Muscle of leg (tissue), 11 donors: Measurements from ENCODE around the gene TRIM24. TPM values are rescaled to one million over a fixed set of nuclear protein-coding genes. Genes with fewer than 3 reads are reported as not detected.

Source experiments
- DNase-seq: peaks from one replicate; pipeline ENCODE4 v3.0.0; 2013
- H3K27ac ChIP-seq: one replicate; pipeline ENCODE4 v1.5.1; 2013; ENCODE audit warnings: mild to moderate bottlenecking, low read length, control low read depth
- H3K27me3 ChIP-seq: one replicate; pipeline ENCODE4 v1.6.1; 2013; ENCODE audit warnings: low read length; ENCODE audit not compliant: control insufficient read depth, insufficient read depth
- H3K36me3 ChIP-seq: one replicate; pipeline ENCODE4 v1.6.1; 2013; ENCODE audit warnings: low read length; ENCODE audit not compliant: control insufficient read depth, insufficient read depth
- H3K4me1 ChIP-seq: one replicate; pipeline ENCODE4 v1.6.1; 2013; ENCODE audit warnings: low read length; ENCODE audit not compliant: control insufficient read depth, insufficient read depth
- H3K4me3 ChIP-seq: one replicate; pipeline ENCODE4 v1.5.1; 2013; ENCODE audit warnings: low read length, control low read depth
- H3K9me3 ChIP-seq: replicated peaks from 2 replicates; pipeline ENCODE4 v1.6.1; 2013; ENCODE audit warnings: low read depth, low read length; ENCODE audit not compliant: control insufficient read depth
- WGBS: methylation state at CpG from one replicate; pipeline ENCODE4 v1.1.5; 2013; ENCODE audit warnings: missing lambda C conversion rate; ENCODE audit not compliant: insufficient coverage; 5-methylcytosine and 5-hydroxymethylcytosine counted together
- polyA plus RNA-seq, 8 donors: library from polyadenylated mRNA; unstranded; fragments of 120-200 nt; gene quantifications; one replicate each; pipeline versions ENCODE4 v1.2.1 to v1.2.3, GENCODE V29; 2013; ENCODE audit warnings: inconsistent platforms in 1 of 8, low replicate concordance in 1 of 8; ENCODE audit not compliant: insufficient read length in 8 of 8, insufficient read depth in 1 of 8
- total RNA-seq: library from RNA; stranded (reverse); fragments of 120-200 nt; gene quantifications from one replicate; pipeline ENCODE4 v1.2.4, GENCODE V29; 2013

The TRIM24 gene
- total and polyA plus RNA-seq, 9 donors = 13.7 to 27.9 (median 23.1) TPM

GRCh38 chr7:138565451-138566114 lies 105.5 kb downstream of the TRIM24 start:
- Histone ChIP-seq H3K36me3 (peaks cover 63% of the 10 kb centered on the region), H3K27ac (no peak overlapping the region), H3K9me3 (peaks cover 52% of the 10 kb centered on the region), H3K4me3 (no peak overlapping the region), H3K4me1 (no peaks in the 10 kb centered on the region), H3K27me3 (no peaks in the 10 kb centered on the region)
- WGBS = 97% methylated on average over 5 of the region's 8 CpGs
- DNase-seq = no peak

DNA sequence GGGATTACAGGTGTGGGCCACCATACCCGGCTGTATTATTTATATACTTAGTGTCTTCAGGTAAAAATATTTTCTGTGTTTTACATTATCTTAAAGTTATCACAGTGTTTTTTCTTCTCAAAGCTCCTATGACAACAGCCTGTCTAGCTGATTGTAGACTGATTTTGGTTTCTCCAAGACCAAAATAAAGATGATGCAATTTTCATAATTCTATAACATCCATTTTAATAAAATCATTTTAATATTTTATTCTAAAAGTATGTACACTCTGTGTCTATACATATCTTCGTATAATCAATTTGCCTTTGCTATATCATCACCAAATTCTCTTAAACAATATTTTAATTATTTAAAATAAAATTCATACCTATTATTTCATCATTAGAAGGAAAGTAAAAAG lies 108.6 kb downstream of the TRIM24 start:
- WGBS = no CpG with 5 or more reads among the region's 2 CpGs
- Histone ChIP-seq H3K27ac (no peak overlapping the region), H3K4me1 (no peaks in the 10 kb centered on the region), H3K27me3 (no peaks in the 10 kb centered on the region), H3K4me3 (no peak overlapping the region), H3K9me3 (peaks cover 26% of the 10 kb centered on the region), H3K36me3 (peaks cover 38% of the 10 kb centered on the region)
- DNase-seq = no peak

DNA sequence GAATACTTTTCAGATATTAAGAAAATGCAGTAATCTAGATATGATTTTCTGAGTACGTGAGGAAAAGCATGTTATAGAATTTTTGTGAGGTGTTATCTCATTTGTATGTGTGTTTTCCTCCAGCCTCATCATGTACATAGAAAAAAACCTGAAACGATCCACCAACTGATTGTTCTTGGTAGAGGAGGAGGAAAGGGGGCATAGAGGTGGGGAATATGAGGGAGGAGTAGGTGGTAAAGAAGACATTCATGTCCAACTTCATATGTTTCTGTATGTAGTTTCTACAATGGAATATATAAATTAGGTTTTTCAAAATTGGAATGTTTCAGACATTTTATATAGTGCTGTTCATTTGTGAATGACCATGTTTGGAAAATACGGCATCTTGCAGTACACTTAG lies 109.4 kb downstream of the TRIM24 start:
- no peak for DNase-seq
- H3K27me3 ChIP-seq = no peaks in the 10 kb centered on the region
- H3K4me3 ChIP-seq = no peak overlapping the region
- no CpG with 5 or more reads among the region's 3 CpGs for WGBS
- H3K4me1 ChIP-seq = no peaks in the 10 kb centered on the region
- no peak overlapping the region for H3K27ac ChIP-seq
- peaks cover 33% of the 10 kb centered on the region for H3K36me3 ChIP-seq
- H3K9me3 ChIP-seq = peaks cover 19% of the 10 kb centered on the region

DNA sequence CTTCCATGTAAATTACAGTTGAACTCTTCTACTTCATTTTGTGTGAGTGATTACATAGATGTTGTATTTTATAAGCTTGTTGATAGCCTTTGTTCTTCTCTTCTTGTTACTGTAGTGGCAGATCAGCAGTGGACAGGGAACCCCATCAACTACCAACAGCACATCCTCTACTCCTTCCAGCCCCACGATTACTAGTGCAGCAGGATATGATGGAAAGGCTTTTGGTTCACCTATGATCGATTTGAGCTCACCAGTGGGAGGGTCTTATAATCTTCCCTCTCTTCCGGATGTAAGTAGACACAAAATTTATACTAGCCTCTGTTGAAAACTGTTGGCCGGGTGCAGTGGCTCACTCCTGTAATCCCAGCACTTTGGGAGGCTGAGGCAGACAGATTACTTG lies 110.7 kb downstream of the TRIM24 start:
- Histone ChIP-seq H3K27ac (no peak overlapping the region), H3K27me3 (no peaks in the 10 kb centered on the region), H3K4me1 (no peaks in the 10 kb centered on the region), H3K9me3 (peaks cover 7% of the 10 kb centered on the region), H3K4me3 (no peak overlapping the region), H3K36me3 (peaks cover 23% of the 10 kb centered on the region)
- DNase-seq = no peak
- no CpG with 5 or more reads among the region's 4 CpGs for WGBS

GRCh38 chr7:138573741-138574140 lies 113.7 kb downstream of the TRIM24 start:
- peaks cover 15% of the 10 kb centered on the region for H3K36me3 ChIP-seq
- WGBS = 100% methylated on average over 1 of the region's 4 CpGs
- DNase-seq = no peak

GRCh38 chr7:138575897-138576428 lies 115.9 kb downstream of the TRIM24 start:
- DNase-seq = no peak
- Histone ChIP-seq H3K36me3 (peaks cover 20% of the 10 kb centered on the region), H3K27ac (no peak overlapping the region), H3K9me3 (no peaks in the 10 kb centered on the region), H3K4me3 (no peak overlapping the region), H3K27me3 (no peaks in the 10 kb centered on the region), H3K4me1 (no peaks in the 10 kb centered on the region)
- WGBS = 100% methylated on average over 1 of the region's 5 CpGs

More at GRCh38 chr7:138573741-138574140, 113.7 kb downstream of the TRIM24 start:
- no peak overlapping the region for H3K4me3 ChIP-seq
- H3K27me3 ChIP-seq = no peaks in the 10 kb centered on the region
- no peaks in the 10 kb centered on the region for H3K4me1 ChIP-seq
- H3K9me3 ChIP-seq = no peaks in the 10 kb centered on the region
- H3K27ac ChIP-seq = no peak overlapping the region

DNA sequence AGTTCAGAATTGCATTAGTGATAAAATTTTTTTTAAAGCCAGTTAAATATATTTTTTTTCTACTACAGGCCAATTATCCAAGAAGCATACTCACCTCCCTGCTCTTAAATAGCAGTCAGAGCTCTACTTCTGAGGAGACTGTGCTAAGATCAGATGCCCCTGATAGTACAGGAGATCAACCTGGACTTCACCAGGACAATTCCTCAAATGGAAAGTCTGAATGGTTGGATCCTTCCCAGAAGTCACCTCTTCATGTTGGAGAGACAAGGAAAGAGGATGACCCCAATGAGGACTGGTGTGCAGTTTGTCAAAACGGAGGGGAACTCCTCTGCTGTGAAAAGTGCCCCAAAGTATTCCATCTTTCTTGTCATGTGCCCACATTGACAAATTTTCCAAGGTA lies 119.1 kb downstream of the TRIM24 start:
- Histone ChIP-seq H3K36me3 (peaks cover 20% of the 10 kb centered on the region), H3K9me3 (no peaks in the 10 kb centered on the region)
- WGBS = no CpG with 5 or more reads among the region's 1 CpG

DNA sequence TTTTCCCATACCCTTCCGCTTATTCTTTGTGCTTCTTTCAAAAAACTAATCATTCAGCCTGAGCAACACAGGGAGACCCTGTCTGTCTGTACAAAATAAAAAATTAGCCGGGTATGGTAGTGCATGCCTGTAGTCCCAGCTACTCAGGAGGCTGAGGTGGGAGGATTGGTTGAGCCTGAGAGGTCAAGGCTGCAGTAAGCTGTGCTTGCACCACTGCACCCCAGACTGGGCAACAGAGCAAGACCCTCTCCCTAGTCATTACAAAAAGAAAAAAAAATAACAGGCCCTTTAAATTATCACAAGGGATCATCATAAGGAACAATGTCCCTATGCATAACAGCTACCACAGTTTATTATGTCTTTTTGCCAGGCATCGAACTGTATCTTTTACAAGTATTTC lies 119.6 kb downstream of the TRIM24 start:
- Histone ChIP-seq H3K4me3 (no peak overlapping the region), H3K36me3 (peaks cover 20% of the 10 kb centered on the region), H3K27ac (no peak overlapping the region), H3K9me3 (no peaks in the 10 kb centered on the region), H3K27me3 (no peaks in the 10 kb centered on the region), H3K4me1 (no peaks in the 10 kb centered on the region)
- no peak for DNase-seq
- WGBS = 100% methylated on average over 2 of the region's 3 CpGs

More for the DNA sequence above, 119.1 kb downstream of the TRIM24 start:
- no peak for DNase-seq
- Histone ChIP-seq H3K27ac (no peak overlapping the region), H3K4me3 (no peak overlapping the region), H3K27me3 (no peaks in the 10 kb centered on the region), H3K4me1 (no peaks in the 10 kb centered on the region)

GRCh38 chr7:138581065-138581464 lies 121.0 kb downstream of the TRIM24 start:
- H3K9me3 ChIP-seq = no peaks in the 10 kb centered on the region
- 100% methylated on average over 1 of the region's 4 CpGs for WGBS
- H3K27ac ChIP-seq = no peak overlapping the region
- H3K4me3 ChIP-seq = no peak overlapping the region
- no peaks in the 10 kb centered on the region for H3K27me3 ChIP-seq
- H3K4me1 ChIP-seq = no peaks in the 10 kb centered on the region
- peaks cover 23% of the 10 kb centered on the region for H3K36me3 ChIP-seq
- no peak for DNase-seq

- Histone ChIP-seq H3K27me3 (no peaks in the 10 kb centered on the region), H3K36me3 (peaks cover 21% of the 10 kb centered on the region), H3K27ac (no peak overlapping the region), H3K4me1 (no peaks in the 10 kb centered on the region), H3K9me3 (no peaks in the 10 kb centered on the region), H3K4me3 (no peak overlapping the region)
- no peak for DNase-seq
Observed at GRCh38 chr7:138584283-138584682, 124.2 kb downstream of the TRIM24 start.

DNA sequence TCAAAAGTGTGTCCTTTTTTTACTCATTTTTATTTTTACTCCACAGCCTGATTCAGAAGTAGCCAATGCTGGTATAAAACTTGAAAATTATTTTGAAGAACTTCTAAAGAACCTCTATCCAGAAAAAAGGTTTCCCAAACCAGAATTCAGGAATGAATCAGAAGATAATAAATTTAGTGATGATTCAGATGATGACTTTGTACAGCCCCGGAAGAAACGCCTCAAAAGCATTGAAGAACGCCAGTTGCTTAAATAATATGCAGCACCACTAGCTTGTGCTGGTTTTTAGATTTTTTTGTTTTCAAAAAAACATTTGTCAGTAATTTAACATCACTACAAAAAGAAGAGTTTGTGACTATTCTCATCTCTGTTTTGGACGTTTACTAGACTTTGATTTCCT lies 124.6 kb downstream of the TRIM24 start:
- Histone ChIP-seq H3K27ac (no peak overlapping the region), H3K36me3 (peaks cover 17% of the 10 kb centered on the region), H3K4me3 (no peak overlapping the region), H3K9me3 (no peaks in the 10 kb centered on the region), H3K27me3 (no peaks in the 10 kb centered on the region), H3K4me1 (no peaks in the 10 kb centered on the region)
- DNase-seq = no peak
- no CpG with 5 or more reads among the region's 4 CpGs for WGBS
